GM12878 (cell line): Measurements from ENCODE around the gene HK1. TPM values are rescaled to one million over a fixed set of nuclear protein-coding genes. Genes with fewer than 3 reads are reported as not detected.

Experiments
- ATAC-seq: fragments of 200-7000 bp; cut with Tn5 transposase; 3 replicates; pipeline ENCODE4 v1.9.1; 2020; ENCODE audit warnings: mild to moderate bottlenecking, moderate library complexity
- BruUV-seq: library from RNA; stranded (reverse); fragments of 400-500 nt; replicated peaks from 2 replicates; lab custom pipeline; 2021; lab: Mats Ljungman, UMichigan
- CTCF ChIA-PET: fragments of 300-600 bp; sonication (Branson Sonifier 250); formaldehyde crosslinking; extraction: SDS; loops from one replicate; lab custom pipeline; 2021; ENCODE audit warnings: inconsistent platforms; lab: Yijun Ruan, JAX
- POLR2A ChIA-PET: fragments of 350-600 bp; formaldehyde crosslinking; extraction: SDS; loops from one replicate; lab custom pipeline; 2021; ENCODE audit warnings: inconsistent platforms; lab: Charles Lee
- RAD21 ChIA-PET: fragments of 300-600 bp; sonication (Branson Sonifier 250); formaldehyde crosslinking; loops from one replicate; lab custom pipeline; 2023; ENCODE audit warnings: antibody characterized with exemption; ENCODE audit not compliant: unreplicated experiment; lab: Charles Lee
- SMC1A ChIA-PET: fragments of 300-600 bp; sonication (Branson Sonifier 250); formaldehyde crosslinking; loops from one replicate; lab custom pipeline; 2023; ENCODE audit not compliant: unreplicated experiment, uncharacterized antibody; lab: Charles Lee
- DNase-seq: peaks from one replicate; pipeline ENCODE4 v3.0.0-alpha.2; 2011; ENCODE audit warnings: low read depth, low spot score
- FAIRE-seq: peaks from 3 replicates; lab custom pipeline; 2011; peaks lifted over from hg19 to GRCh38; lab: Jason Lieb, UNC
- H2AFZ ChIP-seq: 2 replicates; pipeline ENCODE4 v1.6.0; 2011; ENCODE audit warnings: low read depth, low read length, control low read depth; ENCODE audit not compliant: control insufficient read depth
- H3K27ac ChIP-seq: 2 replicates; pipeline ENCODE4 v1.5.1; 2011; ENCODE audit warnings: control low read depth; ENCODE audit not compliant: control insufficient read depth, insufficient read depth
- H3K27me3 ChIP-seq, 2 experiments: replicated peaks in 1 of 2; 2 replicates each; pipeline versions ENCODE4 v1.6.0 to v1.6.1; 2011; ENCODE audit warnings: low read length in 1 of 2; ENCODE audit not compliant: control insufficient read depth in 2 of 2, insufficient read depth in 2 of 2
- H3K36me3 ChIP-seq, 2 experiments: 2 replicates each; pipeline ENCODE4 v1.5.1; 2011; ENCODE audit warnings: low read length in 1 of 2; ENCODE audit not compliant: control insufficient read depth in 2 of 2, insufficient read depth in 2 of 2
- H3K4me1 ChIP-seq: 2 replicates; pipeline ENCODE4 v1.6.1; 2011; ENCODE audit warnings: mild to moderate bottlenecking, low read length, moderate library complexity, mixed read lengths; ENCODE audit not compliant: control insufficient read depth, insufficient read depth
- H3K4me2 ChIP-seq: 2 replicates; pipeline ENCODE4 v1.6.0; 2011; ENCODE audit warnings: control low read depth; ENCODE audit not compliant: control insufficient read depth, insufficient read depth
- H3K4me3 ChIP-seq: fragments of 200-600 bp; sonication (generic); 2 replicates; pipeline ENCODE4 v1.5.1; 2016
- H3K79me2 ChIP-seq: 2 replicates; pipeline ENCODE4 v1.6.0; 2011; ENCODE audit warnings: low read length; ENCODE audit not compliant: control insufficient read depth, insufficient read depth
- H3K9ac ChIP-seq: 2 replicates; pipeline ENCODE4 v1.8.0; 2011; ENCODE audit warnings: low read length, control low read depth, mixed read lengths; ENCODE audit not compliant: control insufficient read depth, insufficient read depth
- H3K9me3 ChIP-seq: replicated peaks from 3 replicates; pipeline ENCODE4 v1.5.1; 2011; ENCODE audit warnings: mild to moderate bottlenecking, low read length; ENCODE audit not compliant: control insufficient read depth, insufficient read depth
- H4K20me1 ChIP-seq: 2 replicates; pipeline ENCODE4 v1.6.0; 2011; ENCODE audit not compliant: control insufficient read depth, insufficient read depth
- ELK1 ChIP-seq: IDR thresholded peaks from 2 replicates; pipeline ENCODE4 v1.6.1; 2012; ENCODE audit warnings: low read depth, low read length, improper control_type of control experiment
- IKZF1 ChIP-seq: fragments of 450-650 bp; conservative IDR thresholded peaks from 2 replicates; pipeline ENCODE4 v1.6.1; 2017; ENCODE audit warnings: antibody characterized with exemption, mild to moderate bottlenecking
- MXI1 ChIP-seq: fragments of 150-350 bp; IDR thresholded peaks from 2 replicates; pipeline ENCODE4 v1.6.1; 2011; ENCODE audit warnings: low read depth, mild to moderate bottlenecking, inconsistent platforms, low read length, improper control_type of control experiment
- PAX8 ChIP-seq: fragments of 450-650 bp; IDR thresholded peaks from 2 replicates; pipeline ENCODE4 v1.6.1; 2017; ENCODE audit warnings: mild to moderate bottlenecking, moderate library complexity
- SREBF2 ChIP-seq: IDR thresholded peaks from 2 replicates; pipeline ENCODE4 v1.6.1; 2012; ENCODE audit warnings: mild to moderate bottlenecking, low read length
- TAF1 ChIP-seq: IDR thresholded peaks from 2 replicates; pipeline ENCODE4 v1.6.1; 2011; ENCODE audit warnings: mild to moderate bottlenecking, low read depth, low read length, borderline replicate concordance
- WGBS: methylation state at CpG from one replicate; pipeline ENCODE4 v1.1.6; 2016; ENCODE audit warnings: low lambda C conversion rate; ENCODE audit not compliant: insufficient replicate concordance, insufficient coverage; ENCODE audit errors: missing lambda C conversion rate; 5-methylcytosine and 5-hydroxymethylcytosine counted together
- in situ Hi-C: fragments of 300-500 bp; cut with MboI; formaldehyde crosslinking; loops from 9 replicates; pipeline ENCODE4 v1.14.3; 2018; ENCODE audit warnings: mixed read lengths
- intact Hi-C: fragments of 100-400 bp; cut with micrococcal nuclease; formaldehyde crosslinking; loops from one replicate; pipeline ENCODE4 v1.14.2; 2022; ENCODE audit not compliant: unreplicated experiment
- polyA plus RNA-seq, 11 experiments: library from polyadenylated mRNA; depleted of rRNA in 4 of 11; unstranded in 6 of 11; stranded (reverse) in 5 of 11; fragments of >200 nt; fragmentation: Nextera tagmentation in 4 of 11; fragmentation: Illumina TruSeq in 1 of 11; extraction: Ambion mirVana in 4 of 11; extraction: Trizol in 1 of 11; gene quantifications; 1 replicate in 1 of 11; 2 replicates in 10 of 11; pipeline versions ENCODE4 v1.2.1 to v1.2.3, GENCODE V29; 2011 to 2016; ENCODE audit warnings: inconsistent platforms in 2 of 11, missing spikeins in 2 of 11, low read depth in 1 of 11
- total RNA-seq, 4 experiments: library from RNA; depleted of rRNA in 3 of 4; stranded (reverse); fragments of >200 nt in 3 of 4; fragmentation: Illumina TruSeq in 1 of 4; extraction: Trizol in 1 of 4; gene quantifications; 2 replicates each; pipeline versions ENCODE4 v1.2.1 to v1.2.3, GENCODE V29; 2013 to 2021

HK1 gene
- total and polyA plus RNA-seq, 10 of the 15 experiments (the other 5 are each of a cell fraction or from before 2014, with no cell fraction given) = 3.4 to 77.3 (median 46.6) TPM

GRCh38 chr10:69417542-69417941 lies 139.2 kb downstream of the HK1 start (continued):
- no peak for TF ChIP-seq ELK1

DNA sequence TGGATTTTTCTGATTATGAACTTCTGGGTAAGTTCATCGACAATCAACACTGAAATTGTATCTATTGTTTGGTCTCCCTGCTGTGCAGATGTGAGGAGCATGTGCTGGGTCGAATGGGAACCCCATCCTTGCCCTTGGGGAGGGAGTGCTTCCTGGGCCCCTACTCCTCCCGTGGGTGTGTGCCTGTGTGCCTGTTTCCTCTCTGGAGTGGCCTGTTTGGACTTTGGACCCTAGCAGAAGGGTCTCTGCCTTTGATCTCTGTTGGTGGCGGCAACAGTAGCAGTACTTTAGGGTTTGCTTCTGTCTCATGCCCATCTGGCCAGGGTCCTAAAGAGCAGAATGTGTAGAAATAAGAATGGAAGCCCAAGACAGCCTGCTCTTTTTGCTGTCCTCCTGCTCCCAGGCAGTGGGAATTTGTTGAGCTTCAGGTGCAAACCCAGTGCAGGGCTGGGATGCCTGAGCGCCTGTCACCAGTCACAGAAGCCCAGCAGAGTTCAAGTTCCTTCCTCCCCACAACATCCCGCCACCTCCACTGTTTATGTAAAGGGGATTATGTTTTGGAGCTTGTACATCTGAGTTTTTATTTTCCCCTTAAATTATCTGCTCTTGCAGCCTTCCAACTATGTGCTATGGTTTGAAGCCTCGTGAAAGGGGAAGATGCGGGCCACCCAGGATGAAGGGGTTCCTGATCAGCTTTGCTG lies 139.9 kb downstream of the HK1 start:
- FAIRE-seq = no peak
- H3K4me2 ChIP-seq = no peak overlapping the region

More for the DNA sequence above, 139.9 kb downstream of the HK1 start:
- Histone ChIP-seq H3K4me1 (peaks cover under 1% of the 10 kb centered on the region; the same call in 1 of the 2 replicates), H3K27ac (no peak overlapping the region), H2AFZ (no peak overlapping the region), H3K9me3 (no peaks in the 10 kb centered on the region), H3K36me3 (no peaks in the 10 kb centered on the region), H3K9ac (no peak overlapping the region), H3K4me3 (no peak overlapping the region), H4K20me1 (no peaks in the 10 kb centered on the region), H3K27me3 (no peaks in the 10 kb centered on the region; a peak in 2 of 4 replicates), H3K79me2 (no peaks in the 10 kb centered on the region)
- POLR2A ChIA-PET = interaction anchor here (0.5 kb wide), 1 partner anchor 139 kb away, joined by 3 read pairs; no protein-coding TSS in a partner anchor
- BruUV-seq = no TSS peak
- ATAC-seq (no peak), DNase-seq (no peak)
- CTCF ChIA-PET = interaction anchor here (1.1 to 3.6 kb wide), 4 partner anchors 11 to 176 kb away, joined by 3 to 18 read pairs (median 8); no protein-coding TSS in a partner anchor
- SMC1A ChIA-PET = interaction anchor here (1.0 kb wide), 1 partner anchor 10 kb away, joined by 4 read pairs; no protein-coding TSS in a partner anchor
- no peak for TF ChIP-seq PAX8
- no peak for TF ChIP-seq MXI1
- no peak for TF ChIP-seq TAF1
- 0 out of 2 replicates have a peak, but pooled peaks have one; percentile 16 for TF ChIP-seq IKZF1
- TF ChIP-seq SREBF2 = no peak
- in situ Hi-C loops = loop anchor here (10.0 kb wide), 1 partner anchor 217 kb away; the partner anchor contains the start of gene FAM241B
- RAD21 ChIA-PET = interaction anchor here (0.6 to 1.2 kb wide), 3 partner anchors 9 to 28 kb away, joined by 3 read pairs; no protein-coding TSS in a partner anchor
- intact Hi-C loops = no loop called here
- WGBS = 17% methylated on average over 8 of the region's 8 CpGs
